H1 (cell line): ENCODE measurements around the gene LRRTM2. TPM values are rescaled to one million over a fixed set of nuclear protein-coding genes. Genes with fewer than 3 reads are reported as not detected.

Experiments used
- JUN ChIP-seq: IDR thresholded peaks from 2 replicates; pipeline ENCODE4 v1.6.1; 2011; ENCODE audit warnings: low read depth, mild to moderate bottlenecking, improper control_type of control experiment, low read length
- NRF1 ChIP-seq: IDR thresholded peaks from 2 replicates; pipeline ENCODE4 v1.6.1; 2011; ENCODE audit warnings: mild to moderate bottlenecking, low read depth, low read length, improper control_type of control experiment
- POLR2AphosphoS5 ChIP-seq: IDR thresholded peaks from 2 replicates; pipeline ENCODE4 v1.6.1; 2011; ENCODE audit warnings: low read depth, low read length
- POU5F1 ChIP-seq: IDR thresholded peaks from 2 replicates; pipeline ENCODE4 v1.6.1; 2011; ENCODE audit warnings: low read depth, mild to moderate bottlenecking, low read length, moderate library complexity
- SIRT6 ChIP-seq: IDR thresholded peaks from one replicate; pipeline ENCODE4 v1.7.1; 2012; ENCODE audit warnings: low read length, inconsistent platforms
- SP1 ChIP-seq: IDR thresholded peaks from 2 replicates; pipeline ENCODE4 v1.6.1; 2011; ENCODE audit warnings: low read depth, low read length
- SP2 ChIP-seq: IDR thresholded peaks from 2 replicates; pipeline ENCODE4 v1.6.1; 2012; ENCODE audit warnings: mild to moderate bottlenecking, low read length, inconsistent platforms
- ZNF274 ChIP-seq: IDR thresholded peaks from 2 replicates; pipeline ENCODE4 v1.7.0; 2012; ENCODE audit warnings: low read length, borderline replicate concordance; ENCODE audit errors: extremely low read depth
- polyA plus RNA-seq, 7 experiments: library from polyadenylated mRNA; depleted of rRNA in 3 of 7; stranded (reverse) in 5 of 7; unstranded in 2 of 7; fragments of >200 nt in 5 of 7; fragments of 200-250 nt in 2 of 7; gene quantifications; 1 replicate in 5 of 7; 2 replicates in 1 of 7; 4 replicates in 1 of 7; pipeline versions ENCODE4 v1.2.1 to v1.2.3, GENCODE V29; 2011 to 2013; ENCODE audit warnings: missing spikeins in 2 of 7, mixed read lengths in 2 of 7
- total RNA-seq: library from RNA; stranded (reverse); fragmentation: NEBNext Ultra II Directional; extraction: Animal tissue kit (Norgen Biotek cat#: 25700); gene quantifications from 2 replicates; pipeline ENCODE4 v1.2.1, GENCODE V29; 2021

The LRRTM2 gene
- total and polyA plus RNA-seq, 2 of the 8 experiments (the other 6 are each of a cell fraction or from before 2014, with no cell fraction given): not detected

DNA sequence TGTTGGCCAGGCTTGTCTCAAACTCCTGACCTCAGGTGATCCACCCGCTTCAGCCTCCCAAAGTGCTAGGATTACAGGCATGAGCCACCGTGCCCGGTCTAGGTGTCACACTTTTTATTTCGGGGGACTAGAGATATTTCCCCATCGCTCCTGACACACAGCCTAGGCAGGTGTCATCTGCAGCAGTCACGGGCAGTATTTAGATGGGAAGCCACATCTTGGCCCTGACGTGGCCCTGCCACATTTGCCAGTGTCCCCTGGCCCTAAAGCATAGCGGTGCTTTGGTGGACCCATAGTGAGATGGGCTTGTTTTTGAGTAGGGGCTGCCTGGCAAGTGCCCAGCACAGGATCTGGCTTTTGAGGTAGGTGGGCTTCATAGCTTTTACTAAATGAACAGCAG lies 45.0 kb upstream of the LRRTM2 start (continued):
- TF ChIP-seq NRF1: no peak
- no peak for TF ChIP-seq POLR2AphosphoS5
- no peak for TF ChIP-seq SIRT6
- no peak for TF ChIP-seq SP2
- no peak for TF ChIP-seq SP1
- no peak for TF ChIP-seq ZNF274
- TF ChIP-seq POU5F1: no peak
- TF ChIP-seq JUN: no peak
